GM08714 (cell line): Measurements from ENCODE around the gene KRTAP9-9.
"Not testable (repeated sequence)": the region's sequence is repeated elsewhere in the genome, so short reads cannot be mapped to it uniquely, and the experiment has no call there.

Experiments
- H3K4me3 ChIP-seq: fragments of 200-500 bp; sonication (Bioruptor generic); 2 replicates; pipeline ENCODE4 v1.5.1; 2014; ENCODE audit warnings: mild to moderate bottlenecking, low read length, inconsistent platforms
- ZNF274 ChIP-seq: IDR thresholded peaks from 2 replicates; pipeline ENCODE4 v1.6.1; 2012; ENCODE audit warnings: mild to moderate bottlenecking, low read depth, low read length

Gene KRTAP9-9

GRCh38 chr17:41251261-41251660 lies 3.9 kb upstream of the KRTAP9-9 start:
- TF ChIP-seq ZNF274: no peak
- no peak overlapping the region for H3K4me3 ChIP-seq

- no peak overlapping the region for H3K4me3 ChIP-seq
- TF ChIP-seq ZNF274: no peak
These were observed 323 bp upstream of the KRTAP9-9 start for GRCh38 chr17:41254861-41255260.

- H3K4me3 ChIP-seq: no peak overlapping the region
- TF ChIP-seq ZNF274: no peak
These were observed 1.1 kb downstream of the KRTAP9-9 start for GRCh38 chr17:41256291-41256685.

DNA sequence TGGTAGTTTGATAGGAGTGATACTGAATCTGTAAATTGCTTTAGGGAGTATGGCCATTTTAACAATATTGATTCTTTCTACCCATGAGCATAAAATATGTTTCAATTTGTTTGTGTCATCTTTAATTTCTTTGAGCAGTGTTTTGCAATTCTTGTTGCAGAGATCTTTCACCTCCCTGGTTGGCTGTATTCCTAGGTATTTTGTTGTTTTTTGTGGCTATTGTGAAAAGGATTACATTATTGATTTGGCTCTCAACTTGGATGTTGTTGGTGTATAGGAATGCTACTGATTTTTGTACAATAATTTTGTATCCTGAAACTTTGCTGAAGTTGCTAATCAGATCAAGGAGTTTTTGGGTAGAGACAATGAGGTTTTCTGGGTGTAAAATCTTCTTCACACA lies 3.2 kb downstream of the KRTAP9-9 start:
- no peak for TF ChIP-seq ZNF274
- H3K4me3 ChIP-seq: no peak overlapping the region

DNA sequence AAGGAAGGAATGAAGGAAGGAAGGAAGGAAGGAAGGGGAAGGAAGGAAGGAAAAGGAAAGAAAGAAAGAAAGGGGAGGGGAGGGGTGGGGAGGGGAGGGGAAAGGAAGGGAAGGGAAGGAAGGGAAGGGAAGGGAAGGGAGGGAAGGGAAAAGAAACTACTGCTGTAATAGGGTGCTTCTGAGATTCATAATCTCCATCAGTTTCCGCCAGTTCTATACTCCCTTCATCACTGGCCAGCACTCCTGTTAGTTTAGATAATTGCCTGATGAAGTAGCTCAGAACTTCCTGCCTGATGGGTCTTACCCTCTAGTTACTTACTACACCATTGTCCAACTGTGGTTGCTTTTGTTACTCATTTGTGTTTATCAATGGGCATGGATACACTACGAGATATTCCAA lies 8.0 kb downstream of the KRTAP9-9 start:
- TF ChIP-seq ZNF274: no peak
- H3K4me3 ChIP-seq: no peak overlapping the region

DNA sequence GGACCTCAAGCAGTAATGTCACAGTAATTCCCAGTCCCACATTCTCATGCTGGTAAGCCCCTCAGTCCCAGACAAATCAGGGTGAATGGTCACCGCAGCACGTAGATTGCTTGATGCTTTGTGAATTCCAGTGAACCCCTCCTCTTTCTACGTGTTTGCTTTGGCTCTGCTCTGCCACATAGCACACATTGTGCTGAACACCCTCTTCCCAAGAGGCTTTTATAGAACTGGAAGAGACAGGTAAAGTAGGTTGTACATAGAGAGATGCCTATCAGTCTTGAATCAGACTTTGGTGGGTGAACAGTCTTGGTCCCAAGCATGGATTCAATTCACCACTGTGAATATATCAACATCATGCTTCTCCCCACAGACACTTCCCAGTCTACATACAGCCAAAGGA lies 9.4 kb downstream of the KRTAP9-9 start:
- no peak for TF ChIP-seq ZNF274
- no peak overlapping the region for H3K4me3 ChIP-seq

DNA sequence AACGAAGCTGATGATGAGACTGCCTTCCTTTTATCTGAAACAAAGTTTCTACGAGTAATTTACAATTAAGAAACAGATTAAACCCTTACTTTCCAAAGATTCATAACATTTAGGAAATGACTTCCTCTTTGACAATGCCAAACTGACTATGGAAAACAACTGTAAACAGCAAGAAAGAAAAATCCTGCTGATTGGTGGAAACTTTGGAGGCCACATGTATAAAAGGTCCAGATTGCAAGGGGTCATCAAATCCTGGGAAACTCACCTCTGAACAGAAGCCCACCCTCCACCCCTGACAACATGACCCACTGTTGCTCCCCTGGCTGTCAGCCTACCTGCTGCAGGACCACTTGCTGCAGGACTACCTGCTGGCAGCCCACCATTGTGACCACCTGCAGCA lies 9.9 kb downstream of the KRTAP9-9 start, which contains the start of gene KRTAP9-6:
Gene KRTAP9-6 (plus strand): TSS at position 301 of the 400 bp plus-strand sequence. CDS start 0 bp downstream, at position 301.
- H3K4me3 ChIP-seq: no peak within 1 kb of the TSS
- TF ChIP-seq ZNF274: no peak

DNA sequence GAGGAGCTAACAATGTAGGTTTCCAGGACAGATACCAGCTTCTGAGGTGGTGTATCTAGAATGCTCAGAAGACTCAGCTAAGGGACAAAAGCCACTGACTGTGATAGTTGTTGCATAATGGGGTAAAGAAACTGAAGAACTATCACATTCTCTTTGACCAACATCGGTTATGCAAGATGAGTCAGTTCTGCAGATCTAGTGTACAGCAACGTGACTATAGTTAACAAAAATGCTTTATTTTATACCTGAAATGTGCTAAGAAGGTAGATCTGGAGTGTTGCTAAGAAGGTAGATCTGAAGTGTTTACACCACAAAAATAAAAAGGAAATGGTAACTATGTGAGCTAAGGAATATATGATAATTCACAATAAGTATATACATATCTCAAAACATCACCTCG lies 12.5 kb downstream of the KRTAP9-9 start:
- no peak overlapping the region for H3K4me3 ChIP-seq
- TF ChIP-seq ZNF274: no peak

DNA sequence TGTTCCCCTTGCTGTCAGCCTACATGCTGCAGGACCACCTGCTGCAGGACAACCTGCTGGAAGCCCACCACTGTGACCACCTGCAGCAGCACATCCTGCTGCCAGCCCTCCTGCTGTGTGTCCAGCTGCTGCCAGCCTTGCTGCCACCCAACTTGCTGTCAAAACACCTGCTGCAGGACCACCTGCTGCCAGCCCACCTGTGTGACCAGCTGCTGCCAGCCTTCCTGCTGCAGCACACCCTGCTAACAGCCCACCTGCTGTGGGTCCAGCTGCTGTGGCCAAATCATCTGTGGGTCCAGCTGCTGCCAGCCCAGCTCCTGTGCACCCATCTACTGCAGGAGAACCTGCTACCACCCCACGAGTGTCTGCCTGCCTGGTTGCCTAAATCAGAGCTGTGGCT lies 16.1 kb downstream of the KRTAP9-9 start:
- not testable (repeated sequence) for H3K4me3 ChIP-seq

DNA sequence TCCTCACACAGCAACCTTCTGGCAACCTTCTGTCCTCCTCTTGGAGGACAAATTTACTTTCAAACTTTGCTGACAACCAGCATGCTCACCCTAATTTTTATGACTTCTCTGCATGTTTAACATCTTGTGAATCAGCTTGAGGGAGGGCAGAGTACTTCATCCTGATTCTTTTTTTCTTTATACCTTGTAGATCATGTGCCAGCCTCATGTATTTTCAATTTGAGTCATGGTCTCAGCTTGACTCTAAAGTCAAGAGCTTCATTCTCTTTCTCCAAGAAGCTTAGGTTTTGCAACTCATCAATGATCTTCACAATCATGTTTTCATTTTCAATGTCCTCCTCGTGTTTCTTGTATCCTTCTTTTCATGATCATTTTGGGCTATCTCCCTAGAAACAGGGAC lies 16.7 kb downstream of the KRTAP9-9 start:
- TF ChIP-seq ZNF274: no peak
- no peak overlapping the region for H3K4me3 ChIP-seq

GRCh38 chr17:41275648-41276190 lies 20.5 kb downstream of the KRTAP9-9 start, which contains the start of gene KRTAP9-7:
Gene KRTAP9-7, plus strand, starts transcription at chr17:41275698. Its CDS starts 0 bp downstream, at chr17:41275698.
- not testable (repeated sequence) for H3K4me3 ChIP-seq

GRCh38 chr17:41278176-41278955 lies 23.2 kb downstream of the KRTAP9-9 start:
- no peak for TF ChIP-seq ZNF274

DNA sequence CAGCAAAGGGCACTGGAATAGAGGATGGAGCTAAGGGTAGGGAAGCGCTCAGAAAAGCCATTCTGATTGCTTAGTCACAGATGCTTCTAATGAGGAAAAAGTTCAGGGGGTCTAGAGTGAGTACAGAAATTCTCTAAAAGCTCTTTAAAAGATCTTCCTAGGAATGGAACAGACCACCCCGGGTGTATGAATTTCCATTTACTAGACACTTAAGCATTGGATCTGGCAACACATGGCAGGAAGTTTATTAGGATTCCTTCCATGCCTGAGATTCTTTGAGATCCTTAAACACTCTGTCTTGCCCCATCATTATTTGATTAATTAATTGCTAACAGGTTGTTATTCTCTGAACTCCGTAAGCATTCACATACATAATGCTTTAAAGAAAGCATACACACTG lies 28.9 kb downstream of the KRTAP9-9 start:
- H3K4me3 ChIP-seq: no peak overlapping the region
- no peak for TF ChIP-seq ZNF274

More at GRCh38 chr17:41278176-41278955, 23.2 kb downstream of the KRTAP9-9 start:
- no peak overlapping the region for H3K4me3 ChIP-seq

- TF ChIP-seq ZNF274: no peak
- no peak overlapping the region for H3K4me3 ChIP-seq
These were observed 29.4 kb downstream of the KRTAP9-9 start for GRCh38 chr17:41284546-41284945.

- no peak overlapping the region for H3K4me3 ChIP-seq
- TF ChIP-seq ZNF274: no peak
These were observed 31.9 kb downstream of the KRTAP9-9 start for GRCh38 chr17:41287050-41287449.
